IMR-90 (cell line): ENCODE results near the gene WNT3. TPM values are rescaled to one million over a fixed set of nuclear protein-coding genes. Genes with fewer than 3 reads are reported as not detected.

ENCODE experiments used
- ATAC-seq: fragments of 200-7000 bp; cut with Tn5 transposase; 2 replicates; pipeline ENCODE4 v1.9.1; 2020; ENCODE audit warnings: low read depth, mild to moderate bottlenecking, moderate library complexity
- BruUV-seq: library from RNA; stranded (reverse); fragments of 400-500 nt; replicated peaks from 2 replicates; lab custom pipeline; 2021; lab: Mats Ljungman, UMichigan
- CTCF ChIA-PET: fragments of 300-600 bp; formaldehyde crosslinking; extraction: SDS; loops from one replicate; lab custom pipeline; 2021; ENCODE audit warnings: antibody characterized with exemption; lab: Yijun Ruan, JAX
- POLR2A ChIA-PET: fragments of 300-600 bp; sonication (Branson Sonifier 250); formaldehyde crosslinking; loops from one replicate; lab custom pipeline; 2022; ENCODE audit warnings: antibody characterized with exemption; ENCODE audit not compliant: unreplicated experiment; lab: Charles Lee
- DNase-seq: peaks from one replicate; pipeline ENCODE4 v3.0.0; 2013
- H2AFZ ChIP-seq: replicated peaks from 2 replicates; pipeline ENCODE3; 2013; ENCODE audit warnings: low read length, mild to moderate bottlenecking; ENCODE audit not compliant: poor library complexity
- H2AK5ac ChIP-seq: 2 replicates; pipeline ENCODE4 v1.6.1; 2013; ENCODE audit warnings: low read depth, low read length, inconsistent platforms
- H2AK9ac ChIP-seq: replicated peaks from 2 replicates; pipeline ENCODE3; 2013; ENCODE audit warnings: mild to moderate bottlenecking, low read depth, low read length, moderate library complexity; ENCODE audit not compliant: poor library complexity
- H2BK120ac ChIP-seq: 2 replicates; pipeline ENCODE4 v1.6.1; 2013; ENCODE audit warnings: low read depth, low read length, inconsistent platforms
- H2BK15ac ChIP-seq: 3 replicates; pipeline ENCODE4 v1.6.1; 2013; ENCODE audit warnings: low read depth, low read length, inconsistent platforms
- H2BK20ac ChIP-seq: 2 replicates; pipeline ENCODE4 v1.6.1; 2013; ENCODE audit warnings: low read depth, mild to moderate bottlenecking, inconsistent platforms, low read length, moderate library complexity
- H2BK5ac ChIP-seq: 2 replicates; pipeline ENCODE4 v1.6.1; 2013; ENCODE audit warnings: mild to moderate bottlenecking, low read depth, low read length, inconsistent platforms; ENCODE audit not compliant: poor library complexity, severe bottlenecking
- H3K14ac ChIP-seq: replicated peaks from 2 replicates; pipeline ENCODE4 v1.6.1; 2013; ENCODE audit warnings: low read depth, low read length, inconsistent platforms
- H3K18ac ChIP-seq: 2 replicates; pipeline ENCODE4 v1.6.1; 2013; ENCODE audit warnings: low read depth, low read length, control low read depth
- H3K23ac ChIP-seq: 2 replicates; pipeline ENCODE4 v1.6.1; 2013; ENCODE audit warnings: low read depth, low read length, inconsistent platforms
- H3K27ac ChIP-seq: 2 replicates; pipeline ENCODE4 v1.5.1; 2013; ENCODE audit warnings: mild to moderate bottlenecking, control low read depth, low read length; ENCODE audit not compliant: insufficient read depth
- H3K27me3 ChIP-seq: 2 replicates; pipeline ENCODE4 v1.6.1; 2013; ENCODE audit warnings: low read length; ENCODE audit not compliant: control insufficient read depth, insufficient read depth
- H3K36me3 ChIP-seq: 2 replicates; pipeline ENCODE4 v1.6.1; 2013; ENCODE audit warnings: low read length, mixed read lengths; ENCODE audit not compliant: control insufficient read depth, insufficient read depth
- H3K4ac ChIP-seq: 2 replicates; pipeline ENCODE4 v1.6.1; 2013; ENCODE audit warnings: low read depth, low read length, inconsistent platforms
- H3K4me1 ChIP-seq: 2 replicates; pipeline ENCODE4 v1.6.1; 2013; ENCODE audit warnings: low read length, mixed read lengths; ENCODE audit not compliant: control insufficient read depth, insufficient read depth
- H3K4me2 ChIP-seq: 2 replicates; pipeline ENCODE4 v1.6.1; 2013; ENCODE audit warnings: low read depth, mild to moderate bottlenecking, control low read depth, low read length, moderate library complexity
- H3K4me3 ChIP-seq: 2 replicates; pipeline ENCODE4 v1.5.1; 2013; ENCODE audit warnings: low read depth, mild to moderate bottlenecking, control low read depth, low read length, moderate library complexity; ENCODE audit not compliant: insufficient read depth
- H3K56ac ChIP-seq: 2 replicates; pipeline ENCODE4 v1.6.1; 2013; ENCODE audit warnings: low read length, inconsistent platforms; ENCODE audit not compliant: insufficient read depth; ENCODE audit errors: extremely low read depth
- H3K79me1 ChIP-seq, 2 experiments: 2 replicates each; pipeline ENCODE4 v1.6.1; 2013; ENCODE audit warnings: low read length in 2 of 2, inconsistent platforms in 1 of 2, low read depth in 1 of 2
- H3K9ac ChIP-seq: 2 replicates; pipeline ENCODE4 v1.6.1; 2013; ENCODE audit warnings: low read depth, low read length, control low read depth
- H3K9me1 ChIP-seq: 2 replicates; pipeline ENCODE4 v1.6.1; 2013; ENCODE audit warnings: low read length, inconsistent platforms; ENCODE audit not compliant: insufficient read depth
- H3K9me3 ChIP-seq: 2 replicates; pipeline ENCODE4 v1.6.1; 2013; ENCODE audit warnings: low read length; ENCODE audit not compliant: control insufficient read depth, insufficient read depth
- H4K20me1 ChIP-seq: 2 replicates; pipeline ENCODE4 v1.6.1; 2013; ENCODE audit warnings: low read length, inconsistent platforms; ENCODE audit not compliant: insufficient read depth
- H4K5ac ChIP-seq: 2 replicates; pipeline ENCODE4 v1.6.1; 2013; ENCODE audit warnings: mild to moderate bottlenecking, low read depth, low read length, control low read depth
- H4K8ac ChIP-seq, 2 experiments: 2 replicates each; pipeline ENCODE4 v1.6.1; 2013; ENCODE audit warnings: low read depth in 2 of 2, low read length in 2 of 2, control low read depth in 1 of 2, inconsistent platforms in 1 of 2
- H4K91ac ChIP-seq: 2 replicates; pipeline ENCODE4 v1.6.1; 2013; ENCODE audit warnings: low read depth, low read length, inconsistent platforms; ENCODE audit not compliant: insufficient read depth
- BHLHE40 ChIP-seq: fragments of 150-350 bp; IDR thresholded peaks from 2 replicates; pipeline ENCODE4 v1.6.1; 2016; ENCODE audit warnings: mild to moderate bottlenecking, low read depth, low read length
- CEBPB ChIP-seq: IDR thresholded peaks from 2 replicates; pipeline ENCODE4 v1.6.1; 2012; ENCODE audit warnings: low read depth, low read length, improper control_type of control experiment
- CHD1 ChIP-seq: IDR thresholded peaks from 2 replicates; pipeline ENCODE4 v1.6.1; 2012; ENCODE audit warnings: low read depth, low read length, improper control_type of control experiment
- FOS ChIP-seq: fragments of 150-350 bp; IDR thresholded peaks from 2 replicates; pipeline ENCODE4 v1.6.1; 2016; ENCODE audit warnings: low read depth, low read length
- MAFK ChIP-seq: IDR thresholded peaks from 2 replicates; pipeline ENCODE4 v1.6.1; 2012; ENCODE audit warnings: low read depth, low read length, improper control_type of control experiment
- MAZ ChIP-seq: IDR thresholded peaks from 2 replicates; pipeline ENCODE4 v1.6.1; 2012; ENCODE audit warnings: low read depth, mild to moderate bottlenecking, low read length, improper control_type of control experiment, moderate library complexity, borderline replicate concordance
- MXI1 ChIP-seq: IDR thresholded peaks from 2 replicates; pipeline ENCODE4 v1.6.1; 2012; ENCODE audit warnings: low read depth, mild to moderate bottlenecking, low read length, moderate library complexity, borderline replicate concordance
- NFE2L2 ChIP-seq: fragments of 150-350 bp; IDR thresholded peaks from 2 replicates; pipeline ENCODE4 v1.6.1; 2016; ENCODE audit warnings: low read depth, mild to moderate bottlenecking, low read length
- POLR2A ChIP-seq: IDR thresholded peaks from 2 replicates; pipeline ENCODE4 v1.6.1; 2012; ENCODE audit warnings: mild to moderate bottlenecking, low read depth, low read length
- RAD21 ChIP-seq: IDR thresholded peaks from 2 replicates; pipeline ENCODE4 v1.6.1; 2012; ENCODE audit warnings: low read length, improper control_type of control experiment
- RCOR1 ChIP-seq: IDR thresholded peaks from 2 replicates; pipeline ENCODE4 v1.6.1; 2012; ENCODE audit warnings: mild to moderate bottlenecking, low read length, improper control_type of control experiment; ENCODE audit not compliant: insufficient replicate concordance
- RFX5 ChIP-seq: IDR thresholded peaks from 2 replicates; pipeline ENCODE4 v1.8.0; 2012; ENCODE audit warnings: low read depth, mild to moderate bottlenecking, low read length, moderate library complexity
- SMC3 ChIP-seq: fragments of 150-350 bp; IDR thresholded peaks from 2 replicates; pipeline ENCODE4 v1.6.1; 2016; ENCODE audit warnings: low read depth, mild to moderate bottlenecking, antibody characterized with exemption, low read length, moderate library complexity
- whole genome bisulfite sequencing, 2 experiments: methylation state at CpG; one replicate each; pipeline versions ENCODE4 v1.1.5 to v1.1.7; 2013; ENCODE audit warnings: missing lambda C conversion rate in 2 of 2; ENCODE audit not compliant: insufficient read length in 1 of 2; ENCODE audit errors: extremely low coverage in 2 of 2; 5-methylcytosine and 5-hydroxymethylcytosine counted together
- dilution Hi-C: fragments of 300-500 bp; cut with HindIII; formaldehyde crosslinking; loops from one replicate; pipeline ENCODE4 v1.14.3; 2018; ENCODE audit warnings: low sequenced_read_pairs; ENCODE audit not compliant: unreplicated experiment
- in situ Hi-C: fragments of 300-500 bp; cut with MboI; formaldehyde crosslinking; loops from 3 replicates; pipeline ENCODE4 v1.14.3; 2019; ENCODE audit warnings: low sequenced_read_pairs, inconsistent platforms, mixed read lengths
- intact Hi-C: fragments of 100-400 bp; cut with micrococcal nuclease; formaldehyde crosslinking; loops from 2 replicates; pipeline ENCODE4 v1.10.0; 2022
- polyA plus RNA-seq, 3 experiments: library from polyadenylated mRNA; depleted of rRNA; stranded (reverse); fragments of >200 nt; gene quantifications; 2 replicates each; pipeline ENCODE4 v1.2.3, GENCODE V29; 2012; ENCODE audit warnings: low replicate concordance in 1 of 3
- total RNA-seq: library from RNA; depleted of rRNA; stranded (reverse); fragments of >200 nt; gene quantifications from 2 replicates; pipeline ENCODE4 v1.2.3, GENCODE V29; 2012
- TF ChIP-seq, protein P1 (sequence below): fragments of 150-350 bp; IDR thresholded peaks from 2 replicates; pipeline ENCODE4 v1.6.1; 2017; ENCODE audit warnings: mild to moderate bottlenecking, antibody characterized with exemption, low read length, low read depth
- TF ChIP-seq, protein P2 (sequence below): fragments of 150-350 bp; IDR thresholded peaks from 2 replicates; pipeline ENCODE4 v1.6.1; 2016; ENCODE audit warnings: low read depth, mild to moderate bottlenecking, low read length, moderate library complexity, borderline replicate concordance
- TF ChIP-seq, protein P3 (sequence below): conservative IDR thresholded peaks from 2 replicates; pipeline ENCODE4 v1.5.1; 2012; ENCODE audit warnings: mild to moderate bottlenecking, low read depth, low read length, improper control_type of control experiment

Gene WNT3
- total and polyA plus RNA-seq, 2 of the 4 experiments (the other 2 are of a cell fraction), result 0.72 to 1.0 TPM

DNA sequence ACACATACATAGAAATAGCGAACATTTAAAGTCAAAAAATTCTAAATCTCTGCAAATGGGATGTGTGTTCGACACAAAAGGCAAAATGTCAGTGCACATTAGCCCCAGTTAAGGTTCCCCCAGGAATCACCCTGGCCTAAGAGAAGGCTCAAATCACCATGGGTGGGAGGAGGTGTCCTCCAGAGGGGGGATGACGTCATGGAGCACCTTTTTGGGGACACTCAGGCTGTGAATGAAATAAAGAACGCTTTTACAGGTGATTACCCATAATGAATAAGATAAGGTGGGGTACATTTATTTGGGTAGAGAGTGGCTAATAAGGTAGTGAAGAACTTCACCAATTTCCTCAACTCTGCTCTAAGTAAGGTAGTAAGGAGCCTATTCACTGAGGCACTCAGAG, 26.4 kb downstream of the WNT3 start:
- H3K9ac ChIP-seq, result no peak overlapping the region
- H2AK9ac ChIP-seq, result no peak overlapping the region
- H4K20me1 ChIP-seq, result no peaks in the 10 kb centered on the region
- no peak overlapping the region for H2BK5ac ChIP-seq
- no peak overlapping the region for H2BK120ac ChIP-seq
- dilution Hi-C loops, result no loop called here
- no peak overlapping the region for H3K27ac ChIP-seq
- H4K5ac ChIP-seq, result no peak overlapping the region
- H3K4ac ChIP-seq, result no peak overlapping the region
- H3K56ac ChIP-seq, result no peak overlapping the region
- DNase-seq (no peak), ATAC-seq (no peak)
- H3K23ac ChIP-seq, result no peak overlapping the region
- CTCF ChIA-PET, result no interaction called here
- intact Hi-C loops, result loop anchor here (10.0 kb wide), 1 partner anchor 63 kb away; the partner anchor contains the start of gene WNT9B
- no peak overlapping the region for H2AK5ac ChIP-seq
- H3K4me3 ChIP-seq, result no peak overlapping the region
- WGBS, 2 experiments, result no CpG with 5 or more reads among the region's 4 CpGs
- H3K79me1 ChIP-seq, result no peaks in the 10 kb centered on the region
- peaks cover 75% of the 10 kb centered on the region for H3K27me3 ChIP-seq
- no peak overlapping the region for H3K4me2 ChIP-seq
- H4K8ac ChIP-seq, result no peak overlapping the region
- no peak overlapping the region for H4K91ac ChIP-seq
- no peaks in the 10 kb centered on the region for H3K4me1 ChIP-seq
- H3K9me1 ChIP-seq, result no peaks in the 10 kb centered on the region
- POLR2A ChIA-PET, result no interaction called here
- H3K18ac ChIP-seq, result no peak overlapping the region
- H2BK15ac ChIP-seq, result no peak overlapping the region
- in situ Hi-C loops, result no loop called here
- no peak for TF ChIP-seq SMC3
- TF ChIP-seq MXI1, result no peak
- TF ChIP-seq POLR2A, result no peak
- no peak for TF ChIP-seq RFX5
- TF ChIP-seq RAD21, result no peak
- TF ChIP-seq, protein P1, sequence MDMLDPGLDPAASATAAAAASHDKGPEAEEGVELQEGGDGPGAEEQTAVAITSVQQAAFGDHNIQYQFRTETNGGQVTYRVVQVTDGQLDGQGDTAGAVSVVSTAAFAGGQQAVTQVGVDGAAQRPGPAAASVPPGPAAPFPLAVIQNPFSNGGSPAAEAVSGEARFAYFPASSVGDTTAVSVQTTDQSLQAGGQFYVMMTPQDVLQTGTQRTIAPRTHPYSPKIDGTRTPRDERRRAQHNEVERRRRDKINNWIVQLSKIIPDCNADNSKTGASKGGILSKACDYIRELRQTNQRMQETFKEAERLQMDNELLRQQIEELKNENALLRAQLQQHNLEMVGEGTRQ, result no peak
- no peak for TF ChIP-seq RCOR1
- no peak for TF ChIP-seq BHLHE40
- TF ChIP-seq, protein P2, sequence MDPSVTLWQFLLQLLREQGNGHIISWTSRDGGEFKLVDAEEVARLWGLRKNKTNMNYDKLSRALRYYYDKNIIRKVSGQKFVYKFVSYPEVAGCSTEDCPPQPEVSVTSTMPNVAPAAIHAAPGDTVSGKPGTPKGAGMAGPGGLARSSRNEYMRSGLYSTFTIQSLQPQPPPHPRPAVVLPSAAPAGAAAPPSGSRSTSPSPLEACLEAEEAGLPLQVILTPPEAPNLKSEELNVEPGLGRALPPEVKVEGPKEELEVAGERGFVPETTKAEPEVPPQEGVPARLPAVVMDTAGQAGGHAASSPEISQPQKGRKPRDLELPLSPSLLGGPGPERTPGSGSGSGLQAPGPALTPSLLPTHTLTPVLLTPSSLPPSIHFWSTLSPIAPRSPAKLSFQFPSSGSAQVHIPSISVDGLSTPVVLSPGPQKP, result no peak
- TF ChIP-seq NFE2L2, result no peak
- no peak for TF ChIP-seq MAFK
- TF ChIP-seq CEBPB, result no peak
- TF ChIP-seq, protein P3, sequence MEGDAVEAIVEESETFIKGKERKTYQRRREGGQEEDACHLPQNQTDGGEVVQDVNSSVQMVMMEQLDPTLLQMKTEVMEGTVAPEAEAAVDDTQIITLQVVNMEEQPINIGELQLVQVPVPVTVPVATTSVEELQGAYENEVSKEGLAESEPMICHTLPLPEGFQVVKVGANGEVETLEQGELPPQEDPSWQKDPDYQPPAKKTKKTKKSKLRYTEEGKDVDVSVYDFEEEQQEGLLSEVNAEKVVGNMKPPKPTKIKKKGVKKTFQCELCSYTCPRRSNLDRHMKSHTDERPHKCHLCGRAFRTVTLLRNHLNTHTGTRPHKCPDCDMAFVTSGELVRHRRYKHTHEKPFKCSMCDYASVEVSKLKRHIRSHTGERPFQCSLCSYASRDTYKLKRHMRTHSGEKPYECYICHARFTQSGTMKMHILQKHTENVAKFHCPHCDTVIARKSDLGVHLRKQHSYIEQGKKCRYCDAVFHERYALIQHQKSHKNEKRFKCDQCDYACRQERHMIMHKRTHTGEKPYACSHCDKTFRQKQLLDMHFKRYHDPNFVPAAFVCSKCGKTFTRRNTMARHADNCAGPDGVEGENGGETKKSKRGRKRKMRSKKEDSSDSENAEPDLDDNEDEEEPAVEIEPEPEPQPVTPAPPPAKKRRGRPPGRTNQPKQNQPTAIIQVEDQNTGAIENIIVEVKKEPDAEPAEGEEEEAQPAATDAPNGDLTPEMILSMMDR, result no peak
- TF ChIP-seq MAZ, result no peak
- TF ChIP-seq CHD1, result no peak
- TF ChIP-seq FOS, result no peak
- H3K9me3 ChIP-seq, result peaks cover 12% of the 10 kb centered on the region
- H3K36me3 ChIP-seq, result no peaks in the 10 kb centered on the region
- no peak overlapping the region for H2BK20ac ChIP-seq
- H3K14ac ChIP-seq, result no peak overlapping the region
- no peak overlapping the region for H2AFZ ChIP-seq
- BruUV-seq, result no TSS peak
